ENCODE results near the gene IPO4.
"Not testable (repeated sequence)": the region's sequence is repeated elsewhere in the genome, so short reads cannot be mapped to it uniquely, and the experiment has no call there.

IPO4 gene

GRCh38 chr14:24216876-24217275 lies 28.3 kb upstream of the IPO4 start:
- DNase-seq (ENCODE audit: low read depth, low spot score), result not testable (repeated sequence)

- DNase-seq (ENCODE audit: low read depth, low spot score), result no peak
These were observed 27.7 kb upstream of the IPO4 start for GRCh38 chr14:24216345-24216699.

GRCh38 chr14:24215495-24216344 lies 27.1 kb upstream of the IPO4 start, which contains the start of gene MDP1:
Gene MDP1 (minus strand): TSS chr14:24216066. CDS start chr14:24215955, 111 bp downstream.
- no peak for DNase-seq (ENCODE audit: low read depth, low spot score)

- DNase-seq (ENCODE audit: low read depth, low spot score), result no peak
These were observed 25.4 kb upstream of the IPO4 start for GRCh38 chr14:24213866-24214662.

- peak; percentile 93 for DNase-seq (ENCODE audit: low read depth, low spot score)
These were observed 24.6 kb upstream of the IPO4 start, which contains the start of gene CHMP4A for GRCh38 chr14:24212924-24213865. Gene CHMP4A (minus strand): TSS chr14:24213488. CDS start chr14:24213439, 49 bp downstream.

GRCh38 chr14:24211311-24211710 lies 22.7 kb upstream of the IPO4 start:
- no peak for DNase-seq (ENCODE audit: low read depth, low spot score)

- DNase-seq (ENCODE audit: low read depth, low spot score), result no peak
These were observed 19.0 kb upstream of the IPO4 start for GRCh38 chr14:24207625-24208024.

GRCh38 chr14:24207104-24207551 lies 18.5 kb upstream of the IPO4 start:
- DNase-seq (ENCODE audit: low read depth, low spot score), result no peak

GRCh38 chr14:24206260-24207103 lies 17.9 kb upstream of the IPO4 start:
- no peak for DNase-seq (ENCODE audit: low read depth, low spot score)

GRCh38 chr14:24204163-24205146 lies 15.8 kb upstream of the IPO4 start:
- no peak for DNase-seq (ENCODE audit: low read depth, low spot score)

GRCh38 chr14:24203249-24203886 lies 14.8 kb upstream of the IPO4 start:
- not testable (repeated sequence) for DNase-seq (ENCODE audit: low read depth, low spot score)

- DNase-seq (ENCODE audit: low read depth, low spot score), result not testable (repeated sequence)
These were observed 13.9 kb upstream of the IPO4 start for GRCh38 chr14:24202538-24202937.

- no peak for DNase-seq (ENCODE audit: low read depth, low spot score)
These were observed 10.4 kb upstream of the IPO4 start for GRCh38 chr14:24198814-24199524.

- DNase-seq (ENCODE audit: low read depth, low spot score), result no peak
These were observed 8.4 kb upstream of the IPO4 start for GRCh38 chr14:24197056-24197450.

GRCh38 chr14:24196071-24197055 lies 7.7 kb upstream of the IPO4 start:
- no peak for DNase-seq (ENCODE audit: low read depth, low spot score)

- DNase-seq (ENCODE audit: low read depth, low spot score), result no peak
These were observed 6.8 kb upstream of the IPO4 start, which contains the start of gene TM9SF1 for GRCh38 chr14:24195186-24196070. Gene TM9SF1 (minus strand): TSS chr14:24195441. CDS start chr14:24195019, 422 bp downstream.

Data from iPS DF 19.7 (cell line).